NB4 (cell line): ENCODE results near the gene GPR176.

ENCODE experiments used
- CTCF ChIP-seq: IDR thresholded peaks from one replicate; pipeline ENCODE4 v1.5.1; 2012; ENCODE audit warnings: low read depth, low read length
- MAX ChIP-seq: IDR thresholded peaks from 2 replicates; pipeline ENCODE4 v1.6.1; 2011; ENCODE audit warnings: low read depth, low read length
- POLR2A ChIP-seq: IDR thresholded peaks from 2 replicates; pipeline ENCODE4 v1.6.1; 2011; ENCODE audit warnings: mild to moderate bottlenecking; ENCODE audit not compliant: insufficient read length; ENCODE audit errors: extremely low read depth

GRCh38 chr15:39914977-39915376 is 5.1 kb downstream of the GPR176 start:
- TF ChIP-seq CTCF (no peak), MAX (no peak), POLR2A (no peak)
